LNCaP clone FGC (cell line): ENCODE results near the gene MED9.
"Not testable (repeated sequence)": the region's sequence is repeated elsewhere in the genome, so short reads cannot be mapped to it uniquely, and the experiment has no call there.

ENCODE experiments used
- DNase-seq: peaks from one replicate; pipeline ENCODE4 v3.0.0-alpha.2; 2011; ENCODE audit warnings: low read depth
- H3K4me3 ChIP-seq: 2 replicates; pipeline ENCODE4 v1.5.1; 2011; ENCODE audit warnings: mild to moderate bottlenecking, low read depth, low read length, control low read depth
- TF ChIP-seq, protein P1 (sequence below): IDR thresholded peaks from 2 replicates; pipeline ENCODE4 v1.5.1; 2012; ENCODE audit warnings: mild to moderate bottlenecking; ENCODE audit not compliant: control insufficient read depth, insufficient read depth; ENCODE audit errors: extremely low read depth

MED9 gene

DNA sequence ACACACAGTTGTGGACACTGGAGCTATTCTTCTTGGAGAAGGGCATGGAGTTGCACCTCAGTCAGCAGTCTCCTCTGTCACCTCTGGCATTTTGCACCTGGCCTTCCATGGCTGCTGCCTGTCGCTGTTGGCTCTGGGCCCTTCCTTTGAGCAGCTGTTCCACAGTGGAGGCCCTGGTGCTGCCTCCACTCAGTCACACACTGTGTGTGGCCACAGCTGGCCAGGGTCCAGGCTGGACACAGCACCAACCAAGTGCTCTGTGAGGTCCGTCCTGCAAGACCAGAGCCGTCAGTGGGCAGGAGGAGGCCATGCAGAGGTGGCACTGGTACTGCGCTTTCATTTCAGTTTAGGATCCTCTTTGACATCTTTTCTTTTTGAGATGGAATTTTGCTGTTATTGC lies 21.6 kb upstream of the MED9 start:
- DNase-seq: no peak
- H3K4me3 ChIP-seq: no peak overlapping the region
- TF ChIP-seq, protein P1, sequence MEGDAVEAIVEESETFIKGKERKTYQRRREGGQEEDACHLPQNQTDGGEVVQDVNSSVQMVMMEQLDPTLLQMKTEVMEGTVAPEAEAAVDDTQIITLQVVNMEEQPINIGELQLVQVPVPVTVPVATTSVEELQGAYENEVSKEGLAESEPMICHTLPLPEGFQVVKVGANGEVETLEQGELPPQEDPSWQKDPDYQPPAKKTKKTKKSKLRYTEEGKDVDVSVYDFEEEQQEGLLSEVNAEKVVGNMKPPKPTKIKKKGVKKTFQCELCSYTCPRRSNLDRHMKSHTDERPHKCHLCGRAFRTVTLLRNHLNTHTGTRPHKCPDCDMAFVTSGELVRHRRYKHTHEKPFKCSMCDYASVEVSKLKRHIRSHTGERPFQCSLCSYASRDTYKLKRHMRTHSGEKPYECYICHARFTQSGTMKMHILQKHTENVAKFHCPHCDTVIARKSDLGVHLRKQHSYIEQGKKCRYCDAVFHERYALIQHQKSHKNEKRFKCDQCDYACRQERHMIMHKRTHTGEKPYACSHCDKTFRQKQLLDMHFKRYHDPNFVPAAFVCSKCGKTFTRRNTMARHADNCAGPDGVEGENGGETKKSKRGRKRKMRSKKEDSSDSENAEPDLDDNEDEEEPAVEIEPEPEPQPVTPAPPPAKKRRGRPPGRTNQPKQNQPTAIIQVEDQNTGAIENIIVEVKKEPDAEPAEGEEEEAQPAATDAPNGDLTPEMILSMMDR: no peak

DNA sequence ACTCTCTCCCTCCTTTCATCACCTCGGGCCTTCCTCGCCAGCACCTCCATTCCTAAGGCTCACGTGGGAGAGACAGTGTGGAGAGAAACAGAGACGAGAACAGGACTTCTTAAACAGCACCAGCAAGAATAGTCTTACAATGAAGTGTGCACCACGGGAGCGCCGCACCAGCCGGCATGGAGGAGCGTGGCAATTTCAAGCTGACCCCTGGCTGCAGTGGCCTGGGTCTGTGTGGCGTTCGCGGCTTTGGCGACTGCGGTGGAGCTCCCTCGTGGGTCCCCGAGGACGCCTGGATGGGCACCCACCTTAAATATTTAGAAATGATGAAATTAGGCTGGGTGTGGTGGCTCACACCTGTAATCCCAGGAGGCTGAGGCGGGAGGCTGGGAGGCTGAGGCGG lies 20.5 kb upstream of the MED9 start:
- no peak for DNase-seq
- TF ChIP-seq, protein P1: no peak
- no peak overlapping the region for H3K4me3 ChIP-seq

DNA sequence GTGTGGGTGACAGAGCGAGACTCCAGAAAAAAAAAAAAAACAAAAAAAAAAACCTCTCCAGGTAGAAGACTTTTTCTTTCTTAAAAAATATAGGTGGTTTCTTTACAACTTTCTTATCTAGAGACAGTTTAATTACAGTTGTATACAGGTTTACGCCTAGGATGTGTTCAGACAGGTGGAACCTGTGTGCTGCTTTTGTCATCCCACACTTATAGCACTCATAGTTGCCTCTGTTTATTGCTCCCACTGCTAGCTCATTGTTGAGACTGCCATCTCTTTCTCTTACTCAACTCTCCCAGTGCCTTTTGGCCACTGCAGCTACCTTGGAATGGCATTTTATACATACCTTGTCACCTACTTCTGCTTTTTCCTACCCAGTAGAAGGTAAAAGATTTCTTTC lies 19.1 kb upstream of the MED9 start:
- DNase-seq: no peak
- TF ChIP-seq, protein P1: no peak
- no peak overlapping the region for H3K4me3 ChIP-seq

DNA sequence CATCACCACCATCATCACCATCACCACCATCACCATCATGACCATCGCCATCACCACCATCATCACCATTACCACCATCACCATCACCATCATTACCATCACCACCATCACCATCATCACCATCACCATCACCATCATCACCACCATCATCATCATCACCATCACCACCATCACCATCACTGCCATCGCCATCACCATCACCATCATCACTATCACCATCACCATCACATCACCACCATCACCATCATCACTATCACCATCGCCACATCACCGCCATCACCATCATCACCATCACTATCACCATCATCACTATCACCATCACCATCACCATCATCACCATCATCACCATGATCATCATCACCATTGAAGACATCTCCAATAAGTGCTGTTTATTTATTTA lies 16.8 kb upstream of the MED9 start:
- H3K4me3 ChIP-seq: no peak overlapping the region
- TF ChIP-seq, protein P1: no peak
- DNase-seq: no peak

DNA sequence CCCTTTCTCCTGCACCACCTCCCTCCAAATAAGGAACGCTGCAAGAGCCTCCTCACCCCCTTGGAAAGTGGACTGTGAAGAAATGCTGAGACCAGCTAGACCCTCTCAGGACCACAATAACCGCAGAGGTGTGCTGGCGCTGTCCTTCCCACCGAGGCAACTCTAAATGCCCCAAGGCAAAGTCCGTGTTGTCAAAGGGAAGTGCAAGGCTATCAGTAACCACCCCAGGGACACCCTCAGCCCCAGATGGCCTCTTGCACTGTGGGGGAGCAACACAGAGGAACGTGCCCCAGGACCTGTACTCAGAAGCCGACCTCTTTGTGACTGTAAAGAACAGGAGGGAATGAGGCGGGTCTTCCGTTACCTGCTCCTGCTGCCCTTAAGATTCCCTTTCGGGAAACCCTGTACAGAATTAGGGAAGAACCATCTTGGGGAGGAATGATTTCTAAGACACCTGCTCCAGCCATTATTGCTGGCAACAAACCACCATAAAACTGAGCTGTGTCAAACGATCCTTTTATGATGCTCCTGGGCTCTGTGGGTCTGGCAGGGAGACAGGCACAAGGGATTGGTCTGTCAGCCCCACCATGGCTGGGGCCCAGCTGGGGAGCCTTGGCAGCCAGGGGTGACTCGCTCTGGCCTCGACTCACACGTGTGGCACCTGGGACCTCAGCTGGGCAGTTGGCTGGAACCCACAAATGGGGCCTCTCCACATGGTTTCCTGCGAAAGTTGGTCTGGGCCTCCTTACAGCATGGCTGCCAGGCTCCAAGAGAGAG lies 14.6 kb upstream of the MED9 start:
- H3K4me3 ChIP-seq: no peak overlapping the region
- no peak for DNase-seq
- TF ChIP-seq, protein P1: no peak

DNA sequence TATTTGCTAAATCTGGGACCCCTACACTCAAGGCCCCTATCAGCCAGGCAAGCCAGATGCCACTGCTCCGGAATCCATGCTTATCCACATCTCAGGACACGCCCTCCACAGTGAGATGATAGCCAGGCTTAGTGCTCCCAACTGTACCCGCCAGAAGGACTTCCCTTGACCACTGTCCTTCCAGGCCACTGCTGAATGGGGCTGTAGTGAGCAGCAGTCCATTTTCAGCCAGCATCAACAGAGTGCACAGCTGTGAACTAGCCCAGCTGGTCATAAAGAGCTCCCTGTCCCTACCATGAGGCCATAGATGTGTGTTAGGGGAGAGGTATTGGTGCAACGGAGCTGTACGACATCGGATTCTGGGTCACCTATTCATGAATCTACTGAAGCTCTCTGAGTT lies 13.0 kb upstream of the MED9 start:
- H3K4me3 ChIP-seq: no peak overlapping the region
- TF ChIP-seq, protein P1: no peak
- DNase-seq: no peak

DNA sequence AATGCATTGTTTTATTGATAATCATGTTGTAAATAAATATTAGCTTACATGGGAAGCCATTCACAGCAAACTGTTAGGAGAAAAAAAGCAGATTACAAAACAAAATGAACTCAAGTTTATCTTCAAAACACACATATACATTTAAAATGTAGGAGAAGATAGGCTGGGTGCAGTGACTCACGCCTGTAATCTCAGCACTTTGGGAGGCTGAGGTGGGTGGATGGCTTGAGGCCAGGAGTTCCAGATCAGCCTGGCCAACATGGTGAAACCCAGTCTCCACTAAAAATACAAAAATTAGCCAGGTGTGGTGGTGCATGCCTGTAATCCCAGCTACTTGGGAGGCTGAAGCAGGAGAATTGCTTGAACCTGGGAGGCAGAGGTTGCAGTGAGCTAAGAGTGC lies 10.9 kb upstream of the MED9 start:
- H3K4me3 ChIP-seq, DNase-seq: not testable (repeated sequence)
